ENCODE data around the gene CIRBP.
"Not testable (repeated sequence)": the region's sequence is repeated elsewhere in the genome, so short reads cannot be mapped to it uniquely, and the experiment has no call there.

CIRBP gene

DNA sequence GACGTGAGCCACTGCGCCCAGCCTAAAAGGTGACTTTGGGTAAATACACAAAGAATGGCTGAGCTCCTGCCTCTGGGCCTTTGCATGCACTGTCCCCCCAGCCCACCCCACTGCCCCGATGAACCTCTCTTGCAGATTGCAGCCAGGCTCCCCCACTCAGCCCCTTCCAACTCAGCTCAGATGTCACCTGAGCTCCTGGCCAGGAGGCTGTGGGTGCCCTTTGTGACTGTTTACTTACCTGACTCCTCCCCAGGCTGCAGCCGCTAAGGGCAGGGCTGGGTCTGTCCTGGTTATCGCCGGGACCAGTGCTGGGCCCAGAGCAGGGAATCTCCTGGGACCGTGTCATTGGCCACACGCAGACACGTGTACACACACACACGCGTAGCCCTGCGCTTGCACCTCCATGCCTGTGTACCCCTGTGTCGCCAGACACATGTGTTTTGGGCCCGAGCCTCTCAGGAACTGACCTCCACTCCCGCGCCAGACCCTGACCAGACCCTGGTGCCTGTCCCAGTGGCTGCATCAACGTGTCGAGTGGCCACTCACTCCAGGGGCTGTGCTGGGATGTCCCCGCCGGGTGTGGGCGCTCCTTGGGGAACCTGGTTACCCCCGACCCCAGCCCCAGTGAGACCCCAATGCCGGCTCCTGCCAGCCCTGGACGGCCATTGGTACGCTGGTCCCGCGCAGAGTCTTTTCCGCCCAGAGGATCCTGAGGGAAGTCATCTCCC, 35.2 kb downstream of the CIRBP start:
- no peak overlapping the region for H3K4me3 ChIP-seq (ENCODE audit: low read length)
- TF ChIP-seq, protein P1, sequence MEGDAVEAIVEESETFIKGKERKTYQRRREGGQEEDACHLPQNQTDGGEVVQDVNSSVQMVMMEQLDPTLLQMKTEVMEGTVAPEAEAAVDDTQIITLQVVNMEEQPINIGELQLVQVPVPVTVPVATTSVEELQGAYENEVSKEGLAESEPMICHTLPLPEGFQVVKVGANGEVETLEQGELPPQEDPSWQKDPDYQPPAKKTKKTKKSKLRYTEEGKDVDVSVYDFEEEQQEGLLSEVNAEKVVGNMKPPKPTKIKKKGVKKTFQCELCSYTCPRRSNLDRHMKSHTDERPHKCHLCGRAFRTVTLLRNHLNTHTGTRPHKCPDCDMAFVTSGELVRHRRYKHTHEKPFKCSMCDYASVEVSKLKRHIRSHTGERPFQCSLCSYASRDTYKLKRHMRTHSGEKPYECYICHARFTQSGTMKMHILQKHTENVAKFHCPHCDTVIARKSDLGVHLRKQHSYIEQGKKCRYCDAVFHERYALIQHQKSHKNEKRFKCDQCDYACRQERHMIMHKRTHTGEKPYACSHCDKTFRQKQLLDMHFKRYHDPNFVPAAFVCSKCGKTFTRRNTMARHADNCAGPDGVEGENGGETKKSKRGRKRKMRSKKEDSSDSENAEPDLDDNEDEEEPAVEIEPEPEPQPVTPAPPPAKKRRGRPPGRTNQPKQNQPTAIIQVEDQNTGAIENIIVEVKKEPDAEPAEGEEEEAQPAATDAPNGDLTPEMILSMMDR (conservative IDR thresholded peaks at IDR 0.05; ENCODE audit: low read depth, low read length): no peak
- DNase-seq (ENCODE audit: low read depth): no peak

DNA sequence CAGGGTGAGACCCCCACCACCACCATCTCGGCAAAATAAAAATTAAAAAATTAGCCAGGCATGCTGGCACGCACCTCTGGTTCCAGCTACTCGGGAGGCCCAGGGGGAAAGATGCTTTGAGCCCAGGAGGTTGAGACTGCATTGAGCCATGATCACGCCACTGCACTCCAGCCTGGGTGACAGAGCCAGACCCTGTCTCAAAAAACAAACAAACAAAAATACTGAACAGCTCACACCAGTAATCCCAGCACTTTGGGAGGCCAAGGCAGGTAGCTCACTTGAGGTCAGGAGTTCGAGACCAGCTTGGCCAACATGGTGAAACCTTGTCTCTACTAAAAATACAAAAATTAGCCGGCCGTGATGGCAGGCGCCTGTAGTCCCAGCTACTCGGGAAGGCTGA, 36.2 kb downstream of the CIRBP start:
- not testable (repeated sequence) for DNase-seq (ENCODE audit: low read depth); H3K4me3 ChIP-seq (ENCODE audit: low read length)

DNA sequence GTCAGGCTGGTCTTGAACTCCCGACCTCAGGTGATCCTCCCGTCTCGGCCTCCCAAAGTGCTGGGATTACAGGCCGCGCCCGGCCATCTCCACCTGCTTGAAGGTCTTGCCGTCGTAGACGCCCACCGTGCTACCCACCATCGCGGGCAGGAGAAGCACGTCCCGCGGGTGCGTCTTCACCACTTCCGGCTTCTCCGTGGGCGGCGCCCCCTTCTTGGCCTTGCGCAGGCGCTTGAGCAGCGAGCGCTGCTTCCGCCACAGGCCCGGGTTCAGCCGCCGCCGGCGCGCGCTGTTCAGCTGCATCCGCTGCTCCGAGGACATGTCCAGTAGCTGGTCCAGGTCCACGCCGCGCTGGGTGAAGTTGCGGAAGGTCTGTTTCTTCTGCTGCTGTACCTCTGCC, 38.2 kb downstream of the CIRBP start:
- TF ChIP-seq, protein P1 (conservative IDR thresholded peaks at IDR 0.05; ENCODE audit: low read depth, low read length): no peak
- no peak overlapping the region for H3K4me3 ChIP-seq (ENCODE audit: low read length)

DNA sequence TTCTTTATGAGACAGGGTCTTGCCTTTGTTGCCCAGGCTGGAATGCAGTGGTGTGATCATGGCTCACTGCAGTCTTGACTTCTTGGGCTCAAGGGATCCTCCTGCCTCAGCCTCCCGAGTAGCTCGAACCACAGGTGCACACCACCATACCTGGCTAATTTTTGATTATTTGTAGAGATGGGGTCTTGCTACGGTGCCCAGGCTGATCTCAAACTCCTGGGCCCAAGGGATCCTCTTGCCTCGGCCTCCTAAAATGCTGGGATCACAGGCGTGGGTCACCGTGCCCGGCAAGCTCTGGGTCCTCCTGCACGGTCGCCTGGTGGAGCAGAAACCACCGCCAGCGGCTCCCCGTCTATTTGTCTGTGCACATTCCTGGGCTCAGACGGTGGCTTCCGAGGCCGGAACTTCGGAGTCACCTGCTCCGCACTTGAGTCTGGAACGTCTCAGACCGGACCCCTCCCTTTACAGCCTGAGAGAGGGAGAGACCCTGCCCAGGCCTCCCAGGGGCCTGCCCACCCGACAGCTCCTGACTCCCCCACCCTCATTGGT, 38.7 kb downstream of the CIRBP start:
- TF ChIP-seq, protein P1 (conservative IDR thresholded peaks at IDR 0.05; ENCODE audit: low read depth, low read length): no peak
- H3K4me3 ChIP-seq (ENCODE audit: low read length): no peak overlapping the region
- DNase-seq (ENCODE audit: low read depth): no peak

More for the DNA sequence above, 38.2 kb downstream of the CIRBP start:
- no peak for DNase-seq (ENCODE audit: low read depth)

DNA sequence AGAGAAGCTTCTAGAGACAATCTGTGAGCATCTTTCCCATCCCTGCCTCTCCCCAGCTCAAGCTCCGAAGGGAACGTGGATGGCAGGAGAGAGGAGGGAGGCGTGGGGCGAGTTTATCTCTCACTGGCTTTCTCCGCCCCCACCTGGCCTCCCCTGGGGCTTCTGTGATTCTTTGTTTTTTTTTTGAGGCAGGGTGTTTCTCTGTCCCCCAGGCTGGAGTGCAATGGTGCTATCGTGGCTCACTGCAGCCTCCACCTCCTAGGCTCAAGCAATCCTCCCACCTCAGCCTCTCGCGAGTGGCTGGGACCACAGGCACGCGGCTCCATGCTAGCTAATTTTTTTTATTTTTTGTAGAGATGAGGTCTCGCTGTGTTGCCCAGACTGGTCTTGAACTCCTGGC, 39.6 kb downstream of the CIRBP start:
- no peak overlapping the region for H3K4me3 ChIP-seq (ENCODE audit: low read length)
- no peak for DNase-seq (ENCODE audit: low read depth)
- TF ChIP-seq, protein P1 (conservative IDR thresholded peaks at IDR 0.05; ENCODE audit: low read depth, low read length): no peak

DNA sequence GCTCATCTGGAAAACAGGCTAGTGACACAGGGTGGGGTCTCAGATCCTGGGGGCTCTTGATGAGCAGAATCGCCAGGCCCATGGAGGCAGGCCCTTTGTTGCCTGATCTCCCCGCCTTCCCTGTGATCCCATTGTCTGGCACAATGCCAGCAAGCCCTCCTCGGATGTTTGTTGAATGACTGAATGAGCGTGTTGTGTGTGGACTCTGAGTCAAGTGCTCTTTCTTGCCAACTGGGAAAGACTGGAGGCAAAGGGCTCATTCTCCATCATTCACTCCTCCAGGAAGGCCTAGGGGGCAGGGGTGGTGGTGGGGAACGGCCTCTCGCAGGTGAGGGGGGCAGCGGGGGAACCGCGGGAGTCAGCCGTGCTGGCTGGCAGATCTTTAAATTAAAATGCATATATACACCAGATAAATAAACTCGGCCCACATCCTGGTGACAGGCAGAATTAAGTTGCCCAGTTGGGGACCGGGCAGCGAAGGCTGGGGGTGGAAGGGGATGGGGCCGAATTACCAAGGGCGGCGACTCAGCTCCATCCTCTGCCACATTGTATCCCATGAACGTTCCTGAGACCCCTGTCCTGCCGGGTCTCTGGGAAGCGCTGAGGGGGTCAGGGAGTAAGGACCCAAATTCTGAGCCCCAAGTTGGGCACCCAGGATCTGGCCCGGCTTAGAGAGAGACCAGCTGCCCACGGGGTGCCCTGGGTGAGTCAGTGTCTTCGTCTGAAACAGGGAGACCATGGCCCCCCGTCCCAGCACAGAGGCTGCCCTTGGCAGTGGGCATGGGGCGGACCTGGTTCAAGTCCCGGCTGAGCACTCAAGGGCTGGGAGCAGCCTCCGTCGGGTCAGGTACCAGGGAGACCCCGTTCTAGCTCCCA, 41.1 kb downstream of the CIRBP start:
- TF ChIP-seq, protein P1 (conservative IDR thresholded peaks at IDR 0.05; ENCODE audit: low read depth, low read length): no peak
- no peak for DNase-seq (ENCODE audit: low read depth)
- H3K4me3 ChIP-seq (ENCODE audit: low read length): no peak overlapping the region

DNA sequence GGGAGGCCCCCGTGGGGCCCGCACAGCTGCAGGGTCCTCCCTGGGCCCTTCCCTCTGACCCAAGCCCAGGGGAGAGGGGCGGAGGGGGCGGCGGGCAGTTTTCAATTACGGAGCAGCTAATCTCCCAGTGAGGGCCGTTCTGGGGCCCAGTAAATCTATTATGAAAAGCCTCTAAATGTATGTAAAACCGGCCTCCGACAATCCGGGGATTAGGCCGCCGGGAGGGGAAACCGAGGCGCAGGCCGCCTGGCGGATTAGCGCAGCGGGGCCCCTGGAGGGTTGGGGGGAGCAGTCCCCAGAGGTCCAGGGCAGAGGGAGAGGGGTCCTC, 41.7 kb downstream of the CIRBP start:
- TF ChIP-seq, protein P1 (conservative IDR thresholded peaks at IDR 0.05; ENCODE audit: low read depth, low read length): no peak
- no peak for DNase-seq (ENCODE audit: low read depth)
- no peak overlapping the region for H3K4me3 ChIP-seq (ENCODE audit: low read length)
